H9 (cell line): Measurements from ENCODE around the gene PTGES3L. TPM values are rescaled to one million over a fixed set of nuclear protein-coding genes. Genes with fewer than 3 reads are reported as not detected.
"Not testable (repeated sequence)": the region's sequence is repeated elsewhere in the genome, so short reads cannot be mapped to it uniquely, and the experiment has no call there.

Experiments used
- DNase-seq: peaks from one replicate; pipeline ENCODE4 v3.0.0-alpha.2; 2017
- H2AFZ ChIP-seq: one replicate; pipeline ENCODE4 v1.6.1; 2013; ENCODE audit warnings: mild to moderate bottlenecking, low read length, control low read depth, moderate library complexity
- H2AK5ac ChIP-seq: 2 replicates; pipeline ENCODE4 v1.6.1; 2013; ENCODE audit warnings: low read length, control low read depth, mixed read lengths; ENCODE audit not compliant: insufficient read length
- H2BK120ac ChIP-seq: one replicate; pipeline ENCODE4 v1.6.1; 2013; ENCODE audit warnings: low read depth, mild to moderate bottlenecking, low read length, control low read depth, inconsistent platforms; ENCODE audit not compliant: poor library complexity, severe bottlenecking
- H2BK12ac ChIP-seq: 2 replicates; pipeline ENCODE4 v1.6.1; 2013; ENCODE audit warnings: low read length, control low read depth, mixed read lengths, low read depth; ENCODE audit not compliant: insufficient read length
- H2BK15ac ChIP-seq: 2 replicates; pipeline ENCODE4 v1.6.1; 2013; ENCODE audit warnings: low read depth, low read length, control low read depth
- H2BK20ac ChIP-seq: one replicate; pipeline ENCODE4 v1.6.1; 2013; ENCODE audit warnings: low read depth, mild to moderate bottlenecking, low read length, control low read depth, inconsistent platforms; ENCODE audit not compliant: poor library complexity, severe bottlenecking
- H2BK5ac ChIP-seq: 2 replicates; pipeline ENCODE4 v1.6.1; 2013; ENCODE audit warnings: low read length, control low read depth, mixed read lengths; ENCODE audit not compliant: insufficient read length
- H3K14ac ChIP-seq: 2 replicates; pipeline ENCODE4 v1.6.1; 2013; ENCODE audit warnings: low read length, control low read depth; ENCODE audit not compliant: insufficient read depth
- H3K18ac ChIP-seq: 2 replicates; pipeline ENCODE4 v1.6.1; 2013; ENCODE audit warnings: low read depth, mild to moderate bottlenecking, mixed read lengths, low read length, control low read depth; ENCODE audit not compliant: insufficient read length
- H3K23ac ChIP-seq: 2 replicates; pipeline ENCODE4 v1.6.1; 2013; ENCODE audit warnings: low read length, control low read depth, mixed read lengths, low read depth; ENCODE audit not compliant: insufficient read length
- H3K23me2 ChIP-seq: 2 replicates; pipeline ENCODE4 v1.6.1; 2013; ENCODE audit warnings: low read depth, mild to moderate bottlenecking, mixed read lengths, low read length, control low read depth; ENCODE audit not compliant: insufficient read length, poor library complexity, severe bottlenecking
- H3K27ac ChIP-seq: 2 replicates; pipeline ENCODE4 v1.5.1; 2013; ENCODE audit warnings: low read length, control low read depth, mixed read lengths, low read depth; ENCODE audit not compliant: insufficient read length
- H3K27me3 ChIP-seq: 2 replicates; pipeline ENCODE4 v1.6.1; 2013; ENCODE audit warnings: low read length, control low read depth, inconsistent platforms; ENCODE audit not compliant: insufficient read depth
- H3K4ac ChIP-seq: 2 replicates; pipeline ENCODE4 v1.6.1; 2013; ENCODE audit warnings: low read depth, mild to moderate bottlenecking, control low read depth, inconsistent platforms, low read length, moderate library complexity
- H3K4me1 ChIP-seq: 2 replicates; pipeline ENCODE4 v1.6.1; 2013; ENCODE audit warnings: low read length, control low read depth, inconsistent platforms; ENCODE audit not compliant: insufficient read depth
- H3K4me2 ChIP-seq: 2 replicates; pipeline ENCODE4 v1.6.1; 2013; ENCODE audit warnings: low read length, control low read depth, mixed read lengths; ENCODE audit not compliant: insufficient read length, insufficient read depth
- H3K56ac ChIP-seq: 2 replicates; pipeline ENCODE4 v1.6.1; 2013; ENCODE audit warnings: low read depth, mild to moderate bottlenecking, mixed read lengths, low read length, control low read depth; ENCODE audit not compliant: insufficient read length
- H3K79me1 ChIP-seq: 2 replicates; pipeline ENCODE4 v1.6.1; 2013; ENCODE audit warnings: low read depth, mild to moderate bottlenecking, moderate library complexity, low read length, control low read depth, inconsistent platforms; ENCODE audit not compliant: insufficient read depth, poor library complexity, severe bottlenecking
- H3K79me2 ChIP-seq: 2 replicates; pipeline ENCODE4 v1.6.1; 2013; ENCODE audit warnings: low read length, control low read depth, inconsistent platforms; ENCODE audit not compliant: insufficient read depth
- H3K9ac ChIP-seq: 2 replicates; pipeline ENCODE4 v1.6.1; 2013; ENCODE audit warnings: low read length, control low read depth, mixed read lengths; ENCODE audit not compliant: insufficient read length; ENCODE audit errors: extremely low read depth
- H3K9me3 ChIP-seq: one replicate; pipeline ENCODE4 v1.6.1; 2013; ENCODE audit warnings: low read depth, low read length, inconsistent platforms; ENCODE audit not compliant: control insufficient read depth
- H3T11ph ChIP-seq: one replicate; pipeline ENCODE4 v1.6.1; 2013; ENCODE audit warnings: mild to moderate bottlenecking, low read length, control low read depth, inconsistent platforms
- H4K20me1 ChIP-seq: one replicate; pipeline ENCODE4 v1.6.1; 2013; ENCODE audit not compliant: control insufficient read depth, insufficient read length, insufficient read depth
- H4K5ac ChIP-seq: 2 replicates; pipeline ENCODE4 v1.6.1; 2013; ENCODE audit warnings: low read depth, mild to moderate bottlenecking, mixed read lengths, low read length, control low read depth; ENCODE audit not compliant: insufficient read length
- H4K8ac ChIP-seq: replicated peaks from 2 replicates; pipeline ENCODE4 v1.6.1; 2013; ENCODE audit warnings: low read length, control low read depth, mixed read lengths, low read depth; ENCODE audit not compliant: insufficient read length
- H4K91ac ChIP-seq: 2 replicates; pipeline ENCODE4 v1.6.1; 2013; ENCODE audit warnings: low read depth, mild to moderate bottlenecking, moderate library complexity, mixed read lengths, low read length, control low read depth; ENCODE audit not compliant: insufficient read length
- H3K27ac Mint-ChIP-seq, 3 experiments: 2 replicates in 2 of 3; 3 replicates in 1 of 3; pipeline ENCODE4 v1.8.0; 2020 to 2021; ENCODE audit warnings: mixed read lengths in 3 of 3, mild to moderate bottlenecking in 1 of 3, moderate library complexity in 1 of 3
- H3K27me3 Mint-ChIP-seq: 2 replicates; pipeline ENCODE4 v1.8.0; 2021; ENCODE audit warnings: low read depth, mild to moderate bottlenecking, moderate library complexity, mixed read lengths
- H3K36me3 Mint-ChIP-seq, 3 experiments: 2 replicates in 2 of 3; 3 replicates in 1 of 3; pipeline ENCODE4 v1.8.0; 2020 to 2021; ENCODE audit warnings: low read depth in 3 of 3, mixed read lengths in 3 of 3; ENCODE audit not compliant: insufficient read depth in 1 of 3
- H3K4me1 Mint-ChIP-seq, 2 experiments: 2 replicates each; pipeline ENCODE4 v1.8.0; 2020; ENCODE audit warnings: mixed read lengths in 2 of 2
- H3K4me3 Mint-ChIP-seq, 2 experiments: 2 replicates in 1 of 2; 3 replicates in 1 of 2; pipeline ENCODE4 v1.8.0; 2020 to 2021; ENCODE audit warnings: mild to moderate bottlenecking in 2 of 2, mixed read lengths in 2 of 2, moderate library complexity in 1 of 2
- H3K9me3 Mint-ChIP-seq, 2 experiments: 2 replicates in 1 of 2; 3 replicates in 1 of 2; pipeline ENCODE4 v1.8.0; 2020; ENCODE audit warnings: mild to moderate bottlenecking in 2 of 2, mixed read lengths in 2 of 2, moderate library complexity in 1 of 2
- WGBS: extraction: QIAGEN DNeasy Blood & Tissue Kit; methylation state at CpG from one replicate; pipeline ENCODE4 v1.1.7; 2013; ENCODE audit warnings: missing lambda C conversion rate, low lambda C conversion rate, mixed read lengths; ENCODE audit not compliant: insufficient read length; ENCODE audit errors: extremely low coverage; 5-methylcytosine and 5-hydroxymethylcytosine counted together
- total RNA-seq: library from RNA; stranded (reverse); gene quantifications from 2 replicates; pipeline ENCODE4 v1.2.1, GENCODE V29; 2021
- TF ChIP-seq, protein P1 (sequence below): fragments of 200-600 bp; sonication (generic); conservative IDR thresholded peaks from 3 replicates; pipeline ENCODE4 v1.8.0; 2021; ENCODE audit warnings: antibody characterized with exemption, mild to moderate bottlenecking

The PTGES3L gene
- total RNA-seq, 1 experiment from 2014 or later, result 4.2 TPM

DNA sequence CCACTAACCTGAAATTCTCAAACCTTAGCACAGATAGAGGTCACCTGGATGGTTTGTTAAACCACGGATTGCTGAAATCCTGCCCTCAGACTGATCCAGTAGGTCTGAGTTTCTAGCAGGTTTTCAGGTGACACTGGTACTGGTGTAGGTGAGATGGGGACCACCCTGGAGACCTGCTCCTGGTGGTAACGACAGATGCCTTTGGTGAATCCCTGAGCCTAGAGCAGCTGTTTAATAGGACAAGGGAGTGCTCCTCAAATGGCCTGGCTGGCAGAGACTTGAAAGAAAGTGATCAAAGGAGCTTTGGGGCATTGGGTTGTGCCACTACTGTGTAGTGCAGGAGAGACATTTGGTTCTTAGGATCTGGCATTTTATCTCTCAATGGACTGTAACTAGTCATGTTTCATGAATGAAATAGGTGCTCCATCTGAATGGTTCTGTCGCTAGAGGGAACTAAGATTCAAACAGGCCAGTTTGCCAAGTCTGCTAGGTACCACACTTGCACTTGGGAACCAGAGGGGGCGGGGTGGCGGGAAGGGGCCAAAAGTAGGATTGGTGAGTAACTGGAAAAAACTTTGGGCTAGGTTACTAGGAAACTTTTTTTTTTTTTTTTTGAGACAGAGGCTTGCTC, 23.8 kb upstream of the PTGES3L start:
- peak overlapping the region in 2 of 3 experiments; percentile 44 to 86; a peak in 4 of 7 replicates for H3K27ac Mint-ChIP-seq

DNA sequence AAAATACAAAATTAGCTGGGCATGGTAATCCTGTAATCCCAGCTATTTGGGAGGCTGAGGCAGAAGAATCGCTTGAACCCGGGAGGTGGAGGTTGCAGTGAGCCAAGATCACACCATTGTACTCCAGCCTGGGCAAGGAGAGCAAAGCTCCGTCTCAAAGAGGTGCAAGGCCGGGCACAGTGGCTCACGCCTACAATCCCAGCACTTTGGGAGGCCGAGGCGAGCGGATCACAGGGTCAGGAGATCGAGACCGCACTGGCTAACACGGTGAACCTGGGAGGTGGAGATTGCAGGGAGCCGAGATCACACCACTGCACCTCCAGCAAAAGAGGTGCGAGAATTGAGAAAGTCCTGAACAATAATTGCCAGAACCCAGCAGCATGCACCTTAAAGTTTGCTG, 21.0 kb upstream of the PTGES3L start:
- H3K23ac ChIP-seq, H3K23me2 ChIP-seq, H3K27ac ChIP-seq, H2BK12ac ChIP-seq, H3K27me3 ChIP-seq, H3K4me2 ChIP-seq, H3K14ac ChIP-seq, H4K5ac ChIP-seq, H3K9ac ChIP-seq, H3K9me3 ChIP-seq, H3K9me3 Mint-ChIP-seq, H2BK5ac ChIP-seq, H3K18ac ChIP-seq, H3K79me1 ChIP-seq, H2BK15ac ChIP-seq, H2BK120ac ChIP-seq, H3K56ac ChIP-seq, H4K20me1 ChIP-seq, H4K8ac ChIP-seq, H2AFZ ChIP-seq, H2BK20ac ChIP-seq, H3T11ph ChIP-seq, H3K4ac ChIP-seq, H3K27me3 Mint-ChIP-seq, H4K91ac ChIP-seq, H2AK5ac ChIP-seq, DNase-seq, H3K4me1 ChIP-seq: not testable (repeated sequence)
- peaks cover 15% of the 10 kb centered on the region; the same call in 1 of the 2 replicates for H3K79me2 ChIP-seq
- Mint-ChIP-seq H3K27ac (peak overlapping the region in 2 of 3 experiments; percentile 82 to 87; a peak in 4 of 7 replicates), H3K4me1 (peaks cover 20 to 25% of the 10 kb centered on the region in 2 experiments), H3K36me3 (peaks cover 38 to 71% (median 54%) of the 10 kb centered on the region in 3 experiments), H3K4me3 (peak overlapping the region; percentile 12 to 58; a peak in 3 of 5 replicates)
- WGBS, result no CpG with 5 or more reads among the region's 13 CpGs

More for the DNA sequence above, 23.8 kb upstream of the PTGES3L start:
- no peak overlapping the region for H3K18ac ChIP-seq
- no peak overlapping the region for H3K56ac ChIP-seq
- H3K4me1 ChIP-seq, result no peaks in the 10 kb centered on the region
- Mint-ChIP-seq H3K36me3 (peaks cover 34 to 70% (median 50%) of the 10 kb centered on the region in 3 experiments), H3K27me3 (no peaks in the 10 kb centered on the region), H3K4me3 (no peak overlapping the region), H3K9me3 (no peaks in the 10 kb centered on the region; a peak in 1 of 5 replicates), H3K4me1 (peaks cover 18 to 21% of the 10 kb centered on the region in 2 experiments)
- no peak overlapping the region for H2AK5ac ChIP-seq
- no peak overlapping the region for H2BK20ac ChIP-seq
- no peak overlapping the region for H2BK120ac ChIP-seq
- H3T11ph ChIP-seq, result no peak overlapping the region
- H3K27ac ChIP-seq, result no peak overlapping the region
- TF ChIP-seq, protein P1, sequence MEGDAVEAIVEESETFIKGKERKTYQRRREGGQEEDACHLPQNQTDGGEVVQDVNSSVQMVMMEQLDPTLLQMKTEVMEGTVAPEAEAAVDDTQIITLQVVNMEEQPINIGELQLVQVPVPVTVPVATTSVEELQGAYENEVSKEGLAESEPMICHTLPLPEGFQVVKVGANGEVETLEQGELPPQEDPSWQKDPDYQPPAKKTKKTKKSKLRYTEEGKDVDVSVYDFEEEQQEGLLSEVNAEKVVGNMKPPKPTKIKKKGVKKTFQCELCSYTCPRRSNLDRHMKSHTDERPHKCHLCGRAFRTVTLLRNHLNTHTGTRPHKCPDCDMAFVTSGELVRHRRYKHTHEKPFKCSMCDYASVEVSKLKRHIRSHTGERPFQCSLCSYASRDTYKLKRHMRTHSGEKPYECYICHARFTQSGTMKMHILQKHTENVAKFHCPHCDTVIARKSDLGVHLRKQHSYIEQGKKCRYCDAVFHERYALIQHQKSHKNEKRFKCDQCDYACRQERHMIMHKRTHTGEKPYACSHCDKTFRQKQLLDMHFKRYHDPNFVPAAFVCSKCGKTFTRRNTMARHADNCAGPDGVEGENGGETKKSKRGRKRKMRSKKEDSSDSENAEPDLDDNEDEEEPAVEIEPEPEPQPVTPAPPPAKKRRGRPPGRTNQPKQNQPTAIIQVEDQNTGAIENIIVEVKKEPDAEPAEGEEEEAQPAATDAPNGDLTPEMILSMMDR, result no peak
- peak; percentile 73 for DNase-seq
- no peak overlapping the region for H3K4ac ChIP-seq
- WGBS, result no CpG with 5 or more reads among the region's 5 CpGs
- H3K4me2 ChIP-seq, result no peak overlapping the region
- H2AFZ ChIP-seq, result no peak overlapping the region
- H3K23me2 ChIP-seq, result peaks cover 9% of the 10 kb centered on the region
- no peak overlapping the region for H4K91ac ChIP-seq
- H2BK5ac ChIP-seq, result no peak overlapping the region
- H3K14ac ChIP-seq, result no peak overlapping the region
- no peaks in the 10 kb centered on the region for H4K20me1 ChIP-seq
- no peak overlapping the region for H4K5ac ChIP-seq
- peaks cover 12% of the 10 kb centered on the region; the same call in 1 of the 2 replicates for H3K79me2 ChIP-seq
- H3K9ac ChIP-seq, result no peak overlapping the region
- H4K8ac ChIP-seq, result no peak overlapping the region
- no peaks in the 10 kb centered on the region for H3K9me3 ChIP-seq
- H3K23ac ChIP-seq, result no peak overlapping the region
- H3K79me1 ChIP-seq, result peaks cover 6% of the 10 kb centered on the region
- no peaks in the 10 kb centered on the region for H3K27me3 ChIP-seq
- H2BK12ac ChIP-seq, result no peak overlapping the region
- H2BK15ac ChIP-seq, result no peak overlapping the region
